Measurements from ENCODE around the gene SCUBE2.
"Not testable (repeated sequence)": the region's sequence is repeated elsewhere in the genome, so short reads cannot be mapped to it uniquely, and the experiment has no call there.

The SCUBE2 gene

GRCh38 chr11:9039863-9040262 is 51.5 kb downstream of the SCUBE2 start:
- no peak for DNase-seq

DNA sequence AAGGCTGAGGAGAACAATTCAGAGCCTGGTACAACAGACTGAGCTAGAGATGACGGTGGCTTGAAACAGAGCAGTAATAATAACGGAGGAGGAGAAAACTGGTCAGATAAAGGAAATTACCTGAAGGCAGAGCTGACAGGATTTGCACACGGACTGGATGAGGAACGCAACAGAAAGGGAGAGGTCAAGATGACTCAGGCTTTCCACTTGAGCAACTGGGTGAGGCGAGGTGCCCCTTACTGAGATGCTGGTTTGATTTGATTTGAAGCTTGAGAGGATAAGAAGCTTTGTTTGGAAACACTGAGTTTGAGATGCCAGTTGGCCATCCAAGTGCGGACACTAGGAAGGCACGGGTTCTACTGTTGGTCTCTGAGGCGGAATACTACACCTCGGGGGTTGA is 52.2 kb downstream of the SCUBE2 start:
- peak; percentile 33 for DNase-seq

DNA sequence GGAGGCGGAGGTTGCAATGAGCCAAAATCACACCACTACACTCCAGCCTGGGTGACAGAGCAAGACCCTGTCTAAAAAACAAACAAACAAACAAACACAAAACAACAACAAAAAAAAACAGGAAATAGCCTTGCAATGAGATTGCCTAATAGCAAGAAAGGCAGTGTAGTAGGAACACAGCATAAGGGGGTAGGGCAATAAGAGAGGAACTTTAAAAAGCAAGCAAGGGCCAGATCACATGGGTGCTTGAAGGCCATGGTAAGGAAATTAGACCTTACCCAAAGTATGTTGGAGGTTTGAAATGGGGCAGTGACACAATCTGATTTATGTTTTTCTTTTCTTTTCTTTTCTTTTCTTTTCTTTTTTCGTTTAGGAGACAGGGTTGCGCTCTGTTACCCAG is 52.9 kb downstream of the SCUBE2 start:
- DNase-seq = no peak

GRCh38 chr11:9037963-9038362 is 53.4 kb downstream of the SCUBE2 start:
- DNase-seq = no peak

GRCh38 chr11:9037046-9037780 is 54.2 kb downstream of the SCUBE2 start:
- DNase-seq = no peak

DNA sequence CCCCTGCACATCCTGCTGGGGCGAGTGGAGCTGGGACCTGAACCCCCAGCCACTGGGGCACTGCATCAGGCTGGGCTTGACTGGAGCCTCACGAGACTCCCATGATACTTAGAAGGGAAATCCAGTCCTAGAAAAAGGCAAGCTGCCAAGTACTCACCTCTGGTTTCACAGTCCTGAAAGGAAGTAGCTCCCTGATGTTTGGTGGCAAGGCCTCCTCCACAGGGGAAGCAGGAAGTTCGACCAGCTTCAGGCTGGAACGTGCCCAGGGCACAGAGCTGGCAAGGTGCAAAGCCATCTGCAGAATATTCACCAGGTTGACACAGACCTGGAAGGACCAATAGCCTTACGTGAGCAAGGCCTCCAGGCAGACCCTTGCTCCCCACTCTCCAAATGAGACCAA is 60.8 kb downstream of the SCUBE2 start:
- no peak for DNase-seq

- DNase-seq = no peak
These were observed 62.0 kb downstream of the SCUBE2 start for GRCh38 chr11:9029422-9029821.

- no peak for DNase-seq
These were observed 62.8 kb downstream of the SCUBE2 start for GRCh38 chr11:9028581-9028980.

DNA sequence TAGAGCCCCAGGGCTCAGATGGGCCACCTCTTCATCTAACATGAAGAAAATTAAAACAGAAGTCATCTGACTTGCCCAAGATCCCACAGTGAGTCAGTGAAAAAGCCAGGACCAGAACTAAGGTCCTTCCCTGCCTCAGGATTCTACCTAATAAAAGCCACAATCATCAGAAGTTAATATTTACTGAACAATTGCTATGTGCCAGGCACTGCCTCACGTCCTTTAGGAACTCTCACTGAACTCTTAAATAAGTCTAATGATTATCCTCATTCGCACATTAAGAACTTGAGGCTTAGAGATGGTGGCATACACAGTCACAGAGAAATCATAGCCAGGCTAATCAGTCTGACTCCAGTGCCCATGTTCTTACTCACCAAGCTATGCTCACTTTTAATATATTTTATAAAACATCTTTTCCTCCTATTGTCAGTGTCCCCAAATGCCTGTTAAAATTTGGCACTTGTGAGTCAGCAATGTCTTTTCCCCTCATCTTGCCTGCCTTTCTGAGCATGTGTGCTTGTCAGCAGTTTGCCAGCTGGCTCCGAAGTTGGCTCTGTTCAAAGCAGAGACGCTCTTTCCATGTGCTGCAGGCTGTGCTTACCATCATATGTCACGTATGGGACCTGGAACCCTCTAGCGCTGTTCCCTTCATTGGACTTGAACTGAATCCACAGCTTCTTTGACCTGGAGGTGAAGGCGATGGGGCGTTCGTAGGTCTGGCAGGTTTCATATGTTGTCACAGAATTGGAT is 66.1 kb downstream of the SCUBE2 start:
- DNase-seq = no peak

GRCh38 chr11:9022961-9023680 is 68.3 kb downstream of the SCUBE2 start:
- no peak for DNase-seq

GRCh38 chr11:9020916-9021315 is 70.5 kb downstream of the SCUBE2 start:
- DNase-seq = no peak

- DNase-seq = no peak
These were observed 71.5 kb downstream of the SCUBE2 start for GRCh38 chr11:9019861-9020260.

DNA sequence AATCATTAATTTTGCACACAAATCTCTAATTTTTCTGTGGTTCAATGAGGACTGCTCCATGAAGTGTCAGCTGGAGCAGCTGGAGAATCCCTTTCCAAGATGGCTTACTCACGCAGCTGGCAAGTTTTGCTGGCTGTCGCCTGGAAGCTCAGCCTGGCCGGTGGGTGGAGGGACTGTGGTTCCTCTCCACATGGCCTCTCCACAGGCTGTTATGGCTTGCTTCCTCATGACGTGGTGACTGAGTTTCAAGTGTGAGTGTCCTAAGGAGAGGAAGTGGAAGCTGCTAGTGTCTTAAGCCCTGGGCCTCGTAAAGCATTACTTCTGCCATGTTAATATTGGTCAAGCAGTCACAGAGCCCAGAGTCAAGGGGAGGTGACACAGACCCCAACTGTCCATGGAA is 73.6 kb downstream of the SCUBE2 start:
- DNase-seq = no peak

DNA sequence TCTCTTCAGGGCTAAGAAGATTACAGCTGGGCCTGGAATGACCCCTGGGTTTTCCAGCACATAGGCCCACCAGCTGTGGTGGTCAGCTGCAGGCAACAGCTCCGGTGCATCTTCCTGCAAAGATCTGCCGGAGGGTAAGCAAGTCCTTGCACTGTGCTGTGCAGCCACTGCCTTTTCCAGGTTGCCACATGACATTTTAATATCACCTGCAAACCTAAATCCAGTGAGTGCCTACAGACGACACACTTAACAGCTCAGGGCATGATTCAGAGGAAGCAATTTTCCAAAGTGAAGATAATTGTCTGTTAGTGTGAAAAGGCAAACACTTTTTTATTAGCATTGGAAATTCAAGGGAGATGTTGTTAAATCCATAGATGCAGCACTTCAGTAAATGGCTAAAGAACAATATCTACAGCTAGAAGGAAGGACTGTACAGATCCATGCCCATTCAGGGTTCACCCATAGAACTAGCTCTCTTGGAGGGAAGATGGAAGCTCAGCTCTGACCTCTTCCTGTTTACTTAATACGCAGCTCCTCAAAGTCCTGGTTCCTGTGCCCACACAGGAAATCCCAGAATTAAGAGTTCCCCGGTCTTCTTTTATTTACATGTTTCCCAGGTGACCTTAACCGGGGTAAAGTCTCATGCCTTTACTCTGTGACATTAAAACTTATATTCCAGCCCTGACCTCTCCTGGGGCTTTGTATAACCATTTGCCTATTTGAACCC is 74.3 kb downstream of the SCUBE2 start:
- no peak for DNase-seq

DNA sequence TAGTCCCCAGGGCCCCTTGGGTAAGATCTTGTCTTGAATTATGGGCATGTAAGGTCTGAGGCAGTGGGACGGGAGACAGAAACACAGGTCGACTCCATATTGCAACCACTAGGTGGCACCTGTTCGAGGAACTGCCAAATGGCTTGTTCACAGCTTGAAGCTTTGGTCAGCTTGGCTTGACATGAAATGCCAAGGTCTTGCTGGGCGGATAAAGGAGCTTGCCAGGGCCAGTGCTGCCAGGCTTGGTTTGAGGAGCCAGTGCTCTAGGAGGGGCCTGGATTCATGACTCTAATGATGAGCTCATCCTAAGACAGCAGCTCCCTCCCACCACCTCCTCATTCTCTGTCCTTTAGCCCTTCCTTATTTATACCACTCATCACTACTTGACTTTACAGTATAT is 75.7 kb downstream of the SCUBE2 start:
- DNase-seq = peak; percentile 53

- no peak for DNase-seq
These were observed 76.6 kb downstream of the SCUBE2 start for GRCh38 chr11:9014826-9015225.

GRCh38 chr11:9013373-9013772 is 78.0 kb downstream of the SCUBE2 start:
- no peak for DNase-seq

GRCh38 chr11:9009538-9009937 is 81.9 kb downstream of the SCUBE2 start:
- DNase-seq = not testable (repeated sequence)

- no peak for DNase-seq
These were observed 82.7 kb downstream of the SCUBE2 start for GRCh38 chr11:9008661-9009060.

DNA sequence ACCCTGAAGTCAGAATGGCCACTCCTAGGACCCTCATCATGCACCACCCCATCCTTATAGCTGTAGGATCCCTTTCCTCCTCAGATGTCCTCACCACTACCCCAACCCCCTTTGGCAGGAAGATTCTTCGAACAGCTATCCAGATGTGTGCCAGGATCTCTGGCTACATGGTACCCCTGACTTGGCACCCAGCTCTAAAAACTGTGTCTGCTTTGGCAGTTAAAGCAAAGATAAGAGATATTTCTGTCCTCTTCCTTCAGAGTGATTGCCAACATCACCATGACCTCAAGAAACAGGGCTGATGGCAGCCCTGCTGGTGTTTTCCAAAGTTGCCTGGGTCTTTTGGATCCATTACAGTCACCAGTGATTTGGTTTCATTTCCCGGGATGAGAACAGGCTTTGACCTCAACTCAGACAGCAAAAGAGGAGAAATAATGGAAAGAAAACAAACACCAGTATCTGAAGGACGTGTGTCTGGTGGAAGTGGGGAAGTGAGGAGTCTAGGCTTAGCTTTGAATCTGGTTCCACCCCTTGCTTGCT is 83.3 kb downstream of the SCUBE2 start:
- no peak for DNase-seq

DNA sequence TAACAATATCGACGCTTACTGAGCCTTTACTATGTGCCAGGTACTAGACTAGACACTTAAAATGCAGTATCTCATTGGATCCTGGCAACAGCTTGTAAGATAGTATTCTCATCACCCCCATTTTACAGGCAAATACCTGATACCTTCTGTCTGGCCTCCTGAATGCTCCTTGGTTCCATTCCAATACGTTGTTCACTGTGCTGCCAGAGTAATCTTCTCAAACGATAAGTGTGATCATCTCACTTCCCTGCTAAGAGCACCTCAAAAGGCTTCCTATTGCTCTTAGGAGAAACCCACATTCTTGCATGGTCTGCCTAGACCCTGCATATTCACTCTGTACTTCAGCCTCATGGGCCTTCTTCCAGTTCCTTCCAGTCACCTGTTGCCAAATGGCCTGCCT is 86.3 kb downstream of the SCUBE2 start:
- no peak for DNase-seq

DNA sequence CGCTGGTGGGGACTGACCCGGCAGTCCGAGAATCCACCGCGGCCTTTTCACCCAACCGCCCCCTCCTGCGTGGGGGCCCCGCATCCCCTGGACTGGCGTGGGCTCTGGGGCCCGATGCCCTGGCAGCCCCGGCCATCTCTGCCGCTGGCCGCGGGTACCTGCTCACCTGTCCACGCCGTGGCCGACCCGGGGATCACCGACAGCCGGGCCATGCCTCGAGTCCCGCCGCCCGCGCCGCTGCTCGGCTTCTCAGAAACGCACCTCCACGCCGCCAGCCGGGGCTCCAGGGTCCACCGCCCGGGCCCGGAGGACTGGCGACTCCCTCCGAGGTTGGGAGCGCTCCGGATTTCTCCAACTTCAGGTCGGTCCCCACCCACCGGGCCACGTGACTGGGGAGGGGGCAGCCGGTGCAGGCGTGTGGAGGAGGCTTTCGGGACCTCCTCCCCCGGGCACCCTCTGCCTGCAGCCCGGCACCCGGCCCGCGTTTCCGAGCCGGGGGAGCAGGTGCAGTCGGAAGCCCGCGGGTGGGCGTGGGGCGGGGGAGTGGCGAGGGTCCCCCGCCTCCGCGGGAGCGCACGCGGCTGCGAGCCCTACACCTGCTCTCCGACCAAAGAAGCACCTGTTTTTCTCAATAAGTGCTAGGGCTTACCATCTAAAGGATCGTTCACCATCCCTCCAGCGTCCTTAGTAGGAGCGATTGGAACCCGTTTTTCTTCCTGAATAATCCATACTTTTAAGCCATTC is 87.0 kb downstream of the SCUBE2 start:
- no peak for DNase-seq

Data from NCI-H226 (cell line).